NCI-H748 (cell line): Measurements from ENCODE around the gene ZNF254.
A peak's percentile ranks its signal among the peaks of the same experiment; 100 is the strongest.
"Not testable (repeated sequence)": the region's sequence is repeated elsewhere in the genome, so short reads cannot be mapped to it uniquely, and the experiment has no call there.

Experiments
- DNase-seq: peaks from one replicate; lab custom pipeline; 2025; ENCODE audit not compliant: unreplicated experiment; lab: John Stamatoyannopoulos, UW

The ZNF254 gene

GRCh38 chr19:24071078-24071477 lies 15.9 kb upstream of the ZNF254 start:
- no peak for DNase-seq

DNA sequence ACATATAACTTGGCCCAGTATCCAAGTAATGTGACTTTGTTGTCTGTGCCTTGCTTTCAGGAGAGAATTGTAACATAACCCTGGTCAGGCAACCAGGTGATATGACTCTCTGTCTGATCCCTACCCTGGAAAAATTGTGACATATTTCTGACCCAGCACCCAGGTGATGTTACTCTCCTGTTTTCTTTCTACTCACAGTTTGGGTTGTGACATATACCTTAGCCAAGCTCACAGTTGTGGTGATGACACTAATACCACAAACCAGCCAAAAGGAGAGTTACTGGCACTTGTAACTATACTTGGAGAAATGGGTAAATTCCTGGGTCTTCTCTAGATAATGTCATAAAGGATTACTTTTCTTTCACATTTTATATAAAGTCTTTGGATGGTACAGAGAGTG lies 14.3 kb upstream of the ZNF254 start:
- no peak for DNase-seq

- no peak for DNase-seq
Observed at GRCh38 chr19:24073807-24074206, 13.2 kb upstream of the ZNF254 start.

- DNase-seq, result no peak
Observed at GRCh38 chr19:24074720-24075454, 12.1 kb upstream of the ZNF254 start.

GRCh38 chr19:24075530-24075929 lies 11.5 kb upstream of the ZNF254 start:
- DNase-seq, result not testable (repeated sequence)

DNA sequence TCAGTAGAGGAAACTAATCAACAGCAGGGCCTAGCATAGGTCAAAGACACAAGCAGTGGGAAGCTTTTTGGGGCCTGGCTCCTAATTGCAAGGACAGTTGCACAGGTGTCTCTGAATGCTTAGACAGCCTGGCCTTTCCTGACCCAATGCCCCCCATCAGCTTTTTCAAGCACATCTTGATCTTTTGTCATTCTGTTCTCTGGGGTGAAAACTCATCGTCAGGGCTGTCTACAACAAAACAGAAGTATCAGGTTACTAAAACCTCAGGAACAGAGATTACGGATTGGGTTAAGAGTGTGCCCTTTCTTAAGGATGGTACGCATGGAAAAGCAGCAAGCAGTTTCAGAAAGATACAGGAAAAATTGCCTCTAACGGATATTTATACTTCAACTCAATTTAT lies 8.3 kb upstream of the ZNF254 start:
- DNase-seq, result no peak

- no peak for DNase-seq
Observed at GRCh38 chr19:24081056-24081455, 5.9 kb upstream of the ZNF254 start.

DNA sequence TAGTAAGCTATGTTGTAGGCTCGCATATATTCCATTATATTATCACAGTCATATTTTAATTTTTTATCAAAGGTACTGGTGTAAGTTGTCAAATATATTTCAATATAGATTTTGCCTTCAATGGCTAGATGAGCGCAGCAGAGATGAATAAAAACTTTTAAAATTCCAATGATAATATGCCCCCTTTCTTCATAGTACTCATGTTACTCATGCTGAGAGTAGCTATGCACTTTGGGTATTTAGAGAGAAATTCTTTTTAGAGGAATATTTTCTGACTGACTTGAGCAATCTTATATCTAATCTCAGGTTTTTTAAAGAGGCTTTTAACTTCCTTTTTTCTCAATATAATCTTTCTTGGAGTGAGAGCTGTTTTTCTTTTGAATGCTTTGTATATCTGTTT lies 11.4 kb downstream of the ZNF254 start:
- DNase-seq, result no peak

- DNase-seq, result no peak
Observed at GRCh38 chr19:24099829-24100228, 12.8 kb downstream of the ZNF254 start.

- DNase-seq, result not testable (repeated sequence)
Observed at GRCh38 chr19:24100597-24100996, 13.6 kb downstream of the ZNF254 start.

GRCh38 chr19:24101459-24102115 lies 14.6 kb downstream of the ZNF254 start:
- no peak for DNase-seq

- DNase-seq, result no peak
Observed at GRCh38 chr19:24127601-24128000, 40.6 kb downstream of the ZNF254 start.

GRCh38 chr19:24140099-24140498 lies 53.1 kb downstream of the ZNF254 start:
- DNase-seq, result peak; percentile 17

GRCh38 chr19:24140591-24140990 lies 53.6 kb downstream of the ZNF254 start:
- DNase-seq, result no peak

- DNase-seq, result no peak
Observed at GRCh38 chr19:24141612-24142011, 54.6 kb downstream of the ZNF254 start.

DNA sequence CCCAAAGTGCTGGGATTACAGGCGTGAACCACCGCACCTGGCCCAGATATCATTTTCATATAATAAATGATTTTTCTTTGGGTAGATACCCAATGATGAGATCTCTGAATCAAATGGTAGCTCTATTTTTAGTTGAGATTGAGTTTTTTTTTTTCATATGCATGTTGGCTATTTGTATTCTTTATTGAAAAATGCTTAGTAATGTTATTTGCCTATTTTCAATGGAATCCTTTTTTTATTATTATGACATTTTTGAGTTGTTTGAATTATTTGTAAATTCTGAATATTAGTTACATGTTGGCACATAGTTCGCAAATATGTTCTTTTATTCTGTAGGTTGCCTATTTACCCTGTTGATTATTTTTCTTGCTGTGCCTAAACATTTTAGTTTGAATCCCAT lies 55.8 kb downstream of the ZNF254 start:
- no peak for DNase-seq

DNA sequence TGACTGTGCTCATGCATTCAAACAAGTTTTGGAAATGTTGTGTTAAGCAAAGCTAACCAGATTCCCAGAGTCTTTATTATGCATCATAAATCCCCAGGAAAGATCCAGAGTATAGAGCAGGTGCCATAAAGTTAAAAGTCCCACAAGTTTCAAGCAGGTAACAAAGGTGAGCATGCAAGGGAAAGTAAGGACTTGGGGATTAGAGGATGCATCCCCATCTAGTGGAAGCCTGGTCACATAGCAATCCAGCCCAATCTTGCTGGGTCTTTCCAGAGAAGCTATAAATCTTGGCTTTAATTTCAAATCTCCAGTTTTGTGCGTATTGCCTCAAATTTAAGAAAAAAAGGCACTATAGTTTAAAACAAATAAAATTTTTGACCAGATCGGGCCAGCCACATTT lies 72.7 kb downstream of the ZNF254 start:
- DNase-seq, result peak; percentile 41

- no peak for DNase-seq
Observed at GRCh38 chr19:24166055-24166454, 79.1 kb downstream of the ZNF254 start.

- no peak for DNase-seq
Observed at GRCh38 chr19:24173882-24174281, 86.9 kb downstream of the ZNF254 start.

DNA sequence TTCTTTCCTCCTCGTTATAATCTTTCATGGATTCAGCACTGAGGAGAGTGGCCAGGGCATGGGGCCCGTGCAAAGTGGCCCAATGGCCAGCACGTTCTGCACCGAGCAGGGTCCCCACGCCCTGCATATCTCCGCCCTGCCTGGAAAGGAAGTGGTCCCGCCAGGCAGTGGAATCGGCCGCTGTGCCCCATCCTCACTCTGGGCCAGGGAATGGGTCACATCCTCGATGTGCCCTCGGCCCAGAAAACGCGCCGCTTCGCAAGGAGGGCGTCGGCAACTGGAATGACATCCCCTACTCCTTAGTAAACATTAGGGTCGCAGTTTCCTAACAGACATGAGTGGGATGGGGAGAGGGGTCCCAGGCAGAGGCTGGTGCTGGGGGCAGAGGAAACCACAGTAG lies 90.7 kb downstream of the ZNF254 start:
- DNase-seq, result no peak

GRCh38 chr19:24178207-24178606 lies 91.2 kb downstream of the ZNF254 start:
- DNase-seq, result no peak
